GM21360 (cell line): Measurements from ENCODE around the gene BEGAIN.
"Not testable (repeated sequence)": the region's sequence is repeated elsewhere in the genome, so short reads cannot be mapped to it uniquely, and the experiment has no call there.

Experiments used
- ATAC-seq: cut with Tn5 transposase; IDR thresholded peaks from one replicate; pipeline ENCODE4 v1.9.1; 2021; ENCODE audit warnings: mild to moderate bottlenecking, moderate library complexity; ENCODE audit not compliant: unreplicated experiment

The BEGAIN gene

GRCh38 chr14:100526632-100527031 is 60.6 kb downstream of the BEGAIN start:
- ATAC-seq, result no peak

- ATAC-seq, result no peak
These were observed 61.2 kb downstream of the BEGAIN start for GRCh38 chr14:100526057-100526456.

GRCh38 chr14:100525615-100526014 is 61.6 kb downstream of the BEGAIN start:
- no peak for ATAC-seq

GRCh38 chr14:100524933-100525243 is 62.3 kb downstream of the BEGAIN start:
- ATAC-seq, result no peak

- no peak for ATAC-seq
These were observed 62.8 kb downstream of the BEGAIN start for GRCh38 chr14:100524233-100524932.

- no peak for ATAC-seq
These were observed 63.4 kb downstream of the BEGAIN start for GRCh38 chr14:100523843-100524169.

- ATAC-seq, result no peak
These were observed 63.9 kb downstream of the BEGAIN start for GRCh38 chr14:100523131-100523842.

GRCh38 chr14:100522616-100523099 is 64.6 kb downstream of the BEGAIN start:
- no peak for ATAC-seq

- not testable (repeated sequence) for ATAC-seq
These were observed 81.2 kb downstream of the BEGAIN start for GRCh38 chr14:100506053-100506452.

- ATAC-seq, result no peak
These were observed 82.7 kb downstream of the BEGAIN start for GRCh38 chr14:100504372-100505078.

- ATAC-seq, result no peak
These were observed 84.0 kb downstream of the BEGAIN start for GRCh38 chr14:100503251-100503650.

GRCh38 chr14:100502622-100503220 is 84.5 kb downstream of the BEGAIN start:
- ATAC-seq, result no peak

GRCh38 chr14:100500128-100500527 is 87.1 kb downstream of the BEGAIN start:
- no peak for ATAC-seq

- ATAC-seq, result no peak
These were observed 89.1 kb downstream of the BEGAIN start for GRCh38 chr14:100498068-100498467.

GRCh38 chr14:100495917-100496316 is 91.3 kb downstream of the BEGAIN start:
- no peak for ATAC-seq

- ATAC-seq, result no peak
These were observed 92.6 kb downstream of the BEGAIN start for GRCh38 chr14:100494645-100495044.

GRCh38 chr14:100490252-100490651 is 97.0 kb downstream of the BEGAIN start:
- no peak for ATAC-seq

- no peak for ATAC-seq
These were observed 99.2 kb downstream of the BEGAIN start for GRCh38 chr14:100488057-100488456.

GRCh38 chr14:100487304-100487703 is 99.9 kb downstream of the BEGAIN start:
- ATAC-seq, result no peak
